ENCODE measurements around the gene SCN8A. TPM values are rescaled to one million over a fixed set of nuclear protein-coding genes. Genes with fewer than 3 reads are reported as not detected.
"Not testable (repeated sequence)": the region's sequence is repeated elsewhere in the genome, so short reads cannot be mapped to it uniquely, and the experiment has no call there.

Gene SCN8A
- total and polyA plus RNA-seq, 7 donors, result 0.03 to 0.44 (median 0.08) TPM

DNA sequence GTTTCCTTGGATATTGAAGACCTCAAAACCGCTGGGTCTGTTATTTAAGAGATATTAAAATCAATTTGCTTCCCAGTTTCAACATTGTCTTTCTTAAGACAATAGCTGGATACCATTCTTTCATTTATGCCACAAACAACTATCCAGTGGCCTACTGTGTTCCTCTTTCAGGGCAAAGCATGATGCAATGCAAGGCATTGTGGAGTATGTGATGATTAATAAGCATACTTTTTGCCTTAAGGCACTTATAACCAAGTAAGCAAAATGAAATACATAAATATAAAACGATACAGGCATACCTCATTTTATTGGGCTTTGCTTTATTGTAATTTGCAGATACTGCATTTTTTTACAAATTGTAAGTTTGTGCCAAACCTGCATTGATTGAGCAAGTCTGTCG lies 45.5 kb downstream of the SCN8A start:
- intact Hi-C loops (cut with DNase I), result no loop called here
- Histone ChIP-seq H3K4me3 (no peak overlapping the region), H3K27me3 (ENCODE audit: insufficient read depth in 3 of 3, low read length in 2 of 3) (no peaks in the 10 kb centered on the region), H3K9me3 (no peaks in the 10 kb centered on the region), H3K27ac (no peak overlapping the region), H3K4me1 (no peaks in the 10 kb centered on the region), H3K36me3 (ENCODE audit: insufficient read depth in 1 of 2, low read depth in 1 of 2) (no peaks in the 10 kb centered on the region)
- TF ChIP-seq, protein P1, sequence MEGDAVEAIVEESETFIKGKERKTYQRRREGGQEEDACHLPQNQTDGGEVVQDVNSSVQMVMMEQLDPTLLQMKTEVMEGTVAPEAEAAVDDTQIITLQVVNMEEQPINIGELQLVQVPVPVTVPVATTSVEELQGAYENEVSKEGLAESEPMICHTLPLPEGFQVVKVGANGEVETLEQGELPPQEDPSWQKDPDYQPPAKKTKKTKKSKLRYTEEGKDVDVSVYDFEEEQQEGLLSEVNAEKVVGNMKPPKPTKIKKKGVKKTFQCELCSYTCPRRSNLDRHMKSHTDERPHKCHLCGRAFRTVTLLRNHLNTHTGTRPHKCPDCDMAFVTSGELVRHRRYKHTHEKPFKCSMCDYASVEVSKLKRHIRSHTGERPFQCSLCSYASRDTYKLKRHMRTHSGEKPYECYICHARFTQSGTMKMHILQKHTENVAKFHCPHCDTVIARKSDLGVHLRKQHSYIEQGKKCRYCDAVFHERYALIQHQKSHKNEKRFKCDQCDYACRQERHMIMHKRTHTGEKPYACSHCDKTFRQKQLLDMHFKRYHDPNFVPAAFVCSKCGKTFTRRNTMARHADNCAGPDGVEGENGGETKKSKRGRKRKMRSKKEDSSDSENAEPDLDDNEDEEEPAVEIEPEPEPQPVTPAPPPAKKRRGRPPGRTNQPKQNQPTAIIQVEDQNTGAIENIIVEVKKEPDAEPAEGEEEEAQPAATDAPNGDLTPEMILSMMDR (IDR thresholded peaks at IDR 0.05), result no peak
- ATAC-seq (no peak), DNase-seq (no peak)
- WGBS, 3 donors, result 84 to 88% (median 84%) methylated on average over 3 of the region's 3 CpGs

DNA sequence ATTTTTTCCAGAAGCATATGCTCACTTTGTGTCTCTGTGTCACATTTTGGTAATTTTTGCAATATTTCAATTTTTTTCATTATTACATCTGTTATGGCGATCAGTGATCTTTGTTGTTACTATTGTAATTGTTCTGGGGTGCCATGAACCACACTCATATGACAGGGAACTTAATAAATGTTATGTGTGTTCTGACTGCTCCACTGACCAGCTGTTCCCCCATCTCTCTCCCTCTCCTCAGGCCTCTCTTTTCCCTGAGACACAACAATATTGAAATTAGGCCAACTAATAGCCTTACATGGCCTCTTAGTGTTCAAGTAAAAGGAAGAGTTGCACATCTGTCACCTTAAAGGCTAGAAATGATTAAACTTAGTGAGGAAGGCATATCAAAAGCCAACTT lies 46.0 kb downstream of the SCN8A start:
- no peak overlapping the region for H3K27ac ChIP-seq
- H3K9me3 ChIP-seq, result no peaks in the 10 kb centered on the region
- ATAC-seq (no peak), DNase-seq (no peak)
- no peak overlapping the region for H3K4me3 ChIP-seq
- 52 to 70% (median 65%) methylated on average over 1 of the region's 1 CpG for WGBS, 3 donors
- H3K4me1 ChIP-seq, result no peaks in the 10 kb centered on the region
- TF ChIP-seq, protein P1 (IDR thresholded peaks at IDR 0.05), result no peak
- no peaks in the 10 kb centered on the region for H3K27me3 ChIP-seq (ENCODE audit: insufficient read depth in 3 of 3, low read length in 2 of 3)
- intact Hi-C loops (cut with DNase I), result no loop called here
- no peaks in the 10 kb centered on the region for H3K36me3 ChIP-seq (ENCODE audit: insufficient read depth in 1 of 2, low read depth in 1 of 2)

DNA sequence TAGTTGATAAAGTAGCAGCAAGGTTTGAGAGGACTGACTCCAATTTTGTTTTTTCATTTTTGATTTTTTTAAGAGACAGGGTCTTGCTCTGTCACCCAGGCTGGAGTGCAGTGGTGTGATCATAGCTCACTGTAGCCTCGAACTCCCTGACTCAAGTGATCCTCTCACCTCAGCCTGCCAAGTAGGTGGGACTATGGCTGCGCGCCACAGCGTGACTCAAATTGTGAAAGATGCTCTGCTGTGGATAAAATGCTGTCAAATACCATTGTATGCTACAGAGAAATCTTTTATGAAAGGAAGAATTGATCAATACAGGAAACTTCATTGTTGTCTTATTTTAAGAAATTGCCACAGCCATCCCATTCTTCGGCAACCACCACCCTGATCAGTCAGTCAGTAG lies 48.3 kb downstream of the SCN8A start:
- no peak overlapping the region for H3K27ac ChIP-seq
- DNase-seq, result no peak
- no peaks in the 10 kb centered on the region for H3K36me3 ChIP-seq (ENCODE audit: insufficient read depth in 1 of 2, low read depth in 1 of 2)
- intact Hi-C loops (cut with DNase I), result no loop called here
- ATAC-seq, result no peak
- 89 to 93% (median 92%) methylated on average over 5 of the region's 5 CpGs for WGBS, 3 donors
- H3K27me3 ChIP-seq (ENCODE audit: insufficient read depth in 3 of 3, low read length in 2 of 3), result no peaks in the 10 kb centered on the region
- no peaks in the 10 kb centered on the region for H3K4me1 ChIP-seq
- H3K9me3 ChIP-seq, result no peaks in the 10 kb centered on the region
- TF ChIP-seq, protein P1 (IDR thresholded peaks at IDR 0.05), result no peak
- H3K4me3 ChIP-seq, result no peak overlapping the region

DNA sequence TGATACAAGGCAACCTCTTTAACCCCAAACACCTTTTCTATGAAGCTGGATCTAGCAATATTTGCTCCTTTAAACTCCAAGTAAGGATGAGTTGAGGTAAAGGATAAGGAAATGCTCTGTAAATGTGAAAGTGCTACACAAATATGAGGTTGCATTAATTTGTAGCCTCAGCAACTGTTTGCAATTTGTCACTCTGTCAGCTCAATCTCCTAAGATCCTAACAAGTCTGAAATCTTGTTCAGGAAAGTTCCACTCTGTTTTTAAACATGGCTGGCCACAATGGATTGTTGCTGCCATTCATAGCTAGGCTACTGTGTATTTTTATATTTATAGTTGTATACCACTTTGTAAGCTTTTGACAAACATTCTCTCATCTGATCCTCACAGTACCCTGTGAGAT lies 51.3 kb downstream of the SCN8A start:
- no peak for DNase-seq
- TF ChIP-seq, protein P1 (IDR thresholded peaks at IDR 0.05), result no peak
- Histone ChIP-seq H3K27ac (no peak overlapping the region), H3K9me3 (no peaks in the 10 kb centered on the region), H3K27me3 (ENCODE audit: insufficient read depth in 3 of 3, low read length in 2 of 3) (no peaks in the 10 kb centered on the region), H3K4me3 (no peak overlapping the region), H3K36me3 (ENCODE audit: insufficient read depth in 1 of 2, low read depth in 1 of 2) (no peaks in the 10 kb centered on the region), H3K4me1 (no peaks in the 10 kb centered on the region)
- intact Hi-C loops (cut with DNase I), result no loop called here
- no peak for ATAC-seq

DNA sequence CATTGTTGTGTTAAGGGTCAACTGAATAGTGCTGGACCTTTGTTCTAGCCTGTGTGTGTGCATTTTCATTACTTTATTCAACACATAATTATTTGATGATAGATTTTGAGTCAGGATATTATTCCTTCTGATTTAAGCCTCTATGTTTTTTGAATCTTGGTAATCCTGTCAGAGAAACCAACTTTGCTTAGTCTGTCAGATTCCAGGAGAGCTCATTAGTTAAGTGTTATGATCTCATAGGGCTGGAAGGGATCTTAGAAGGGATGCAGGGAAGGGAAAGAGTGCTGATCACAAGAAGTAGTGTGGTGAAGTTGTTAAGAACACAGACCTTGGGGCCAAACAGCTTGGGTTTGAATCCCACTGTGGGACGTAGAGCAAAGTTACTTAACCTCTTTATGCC lies 52.9 kb downstream of the SCN8A start:
- Histone ChIP-seq H3K9me3 (no peaks in the 10 kb centered on the region), H3K4me3 (no peak overlapping the region), H3K4me1 (no peaks in the 10 kb centered on the region), H3K36me3 (ENCODE audit: insufficient read depth in 1 of 2, low read depth in 1 of 2) (no peaks in the 10 kb centered on the region), H3K27ac (no peak overlapping the region), H3K27me3 (ENCODE audit: insufficient read depth in 3 of 3, low read length in 2 of 3) (no peaks in the 10 kb centered on the region)
- WGBS, 3 donors, result 67 to 83% (median 81%) methylated on average over 1 of the region's 1 CpG
- TF ChIP-seq, protein P1 (IDR thresholded peaks at IDR 0.05), result no peak
- ATAC-seq (no peak), DNase-seq (no peak)
- intact Hi-C loops (cut with DNase I), result no loop called here

DNA sequence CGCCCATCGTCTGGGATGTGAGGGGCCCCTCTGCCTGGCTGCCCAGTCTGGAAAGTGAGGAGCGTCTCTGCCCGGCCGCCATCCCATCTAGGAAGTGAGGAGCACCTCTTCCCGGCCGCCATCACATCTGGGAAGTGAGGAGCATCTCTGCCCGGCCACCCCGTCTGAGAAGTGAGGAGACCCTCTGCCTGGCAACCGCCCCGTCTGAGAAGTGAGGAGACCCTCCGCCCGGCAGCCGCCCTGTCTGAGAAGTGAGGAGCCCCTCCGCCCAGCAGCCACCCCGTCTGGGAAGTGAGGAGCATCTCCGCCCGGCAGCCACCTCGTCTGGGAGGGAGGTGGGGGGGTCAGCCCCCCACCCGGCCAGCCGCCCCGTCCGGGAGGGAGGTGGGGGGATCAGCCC lies 53.7 kb downstream of the SCN8A start:
- intact Hi-C loops (cut with DNase I); H3K36me3 ChIP-seq (ENCODE audit: insufficient read depth in 1 of 2, low read depth in 1 of 2); H3K27me3 ChIP-seq (ENCODE audit: insufficient read depth in 3 of 3, low read length in 2 of 3); H3K4me3 ChIP-seq; DNase-seq; H3K4me1 ChIP-seq; H3K27ac ChIP-seq; ATAC-seq; H3K9me3 ChIP-seq: not testable (repeated sequence)
- whole genome bisulfite sequencing, 3 donors, result 86 to 93% methylated on average over 4 to 21 of the region's 23 CpGs; no CpG with 5 or more reads in 1 of the 3 donors

All from psoas muscle (tissue), 8 donors.